H9 (cell line): ENCODE measurements around the gene UGT2B17. TPM values are rescaled to one million over a fixed set of nuclear protein-coding genes. Genes with fewer than 3 reads are reported as not detected.
A peak's percentile ranks its signal among the peaks of the same experiment; 100 is the strongest.

Source experiments
- DNase-seq: peaks from one replicate; pipeline ENCODE4 v3.0.0-alpha.2; 2017
- H2AFZ ChIP-seq: one replicate; pipeline ENCODE4 v1.6.1; 2013; ENCODE audit warnings: mild to moderate bottlenecking, low read length, control low read depth, moderate library complexity
- H2AK5ac ChIP-seq: 2 replicates; pipeline ENCODE4 v1.6.1; 2013; ENCODE audit warnings: low read length, control low read depth, mixed read lengths; ENCODE audit not compliant: insufficient read length
- H2BK120ac ChIP-seq: one replicate; pipeline ENCODE4 v1.6.1; 2013; ENCODE audit warnings: low read depth, mild to moderate bottlenecking, low read length, control low read depth, inconsistent platforms; ENCODE audit not compliant: poor library complexity, severe bottlenecking
- H2BK12ac ChIP-seq: 2 replicates; pipeline ENCODE4 v1.6.1; 2013; ENCODE audit warnings: low read length, control low read depth, mixed read lengths, low read depth; ENCODE audit not compliant: insufficient read length
- H2BK15ac ChIP-seq: 2 replicates; pipeline ENCODE4 v1.6.1; 2013; ENCODE audit warnings: low read depth, low read length, control low read depth
- H2BK20ac ChIP-seq: one replicate; pipeline ENCODE4 v1.6.1; 2013; ENCODE audit warnings: low read depth, mild to moderate bottlenecking, low read length, control low read depth, inconsistent platforms; ENCODE audit not compliant: poor library complexity, severe bottlenecking
- H2BK5ac ChIP-seq: 2 replicates; pipeline ENCODE4 v1.6.1; 2013; ENCODE audit warnings: low read length, control low read depth, mixed read lengths; ENCODE audit not compliant: insufficient read length
- H3K14ac ChIP-seq: 2 replicates; pipeline ENCODE4 v1.6.1; 2013; ENCODE audit warnings: low read length, control low read depth; ENCODE audit not compliant: insufficient read depth
- H3K18ac ChIP-seq: 2 replicates; pipeline ENCODE4 v1.6.1; 2013; ENCODE audit warnings: low read depth, mild to moderate bottlenecking, mixed read lengths, low read length, control low read depth; ENCODE audit not compliant: insufficient read length
- H3K23ac ChIP-seq: 2 replicates; pipeline ENCODE4 v1.6.1; 2013; ENCODE audit warnings: low read length, control low read depth, mixed read lengths, low read depth; ENCODE audit not compliant: insufficient read length
- H3K23me2 ChIP-seq: 2 replicates; pipeline ENCODE4 v1.6.1; 2013; ENCODE audit warnings: low read depth, mild to moderate bottlenecking, mixed read lengths, low read length, control low read depth; ENCODE audit not compliant: insufficient read length, poor library complexity, severe bottlenecking
- H3K27ac ChIP-seq: 2 replicates; pipeline ENCODE4 v1.5.1; 2013; ENCODE audit warnings: low read length, control low read depth, mixed read lengths, low read depth; ENCODE audit not compliant: insufficient read length
- H3K27me3 ChIP-seq: 2 replicates; pipeline ENCODE4 v1.6.1; 2013; ENCODE audit warnings: low read length, control low read depth, inconsistent platforms; ENCODE audit not compliant: insufficient read depth
- H3K4ac ChIP-seq: 2 replicates; pipeline ENCODE4 v1.6.1; 2013; ENCODE audit warnings: low read depth, mild to moderate bottlenecking, control low read depth, inconsistent platforms, low read length, moderate library complexity
- H3K4me1 ChIP-seq: 2 replicates; pipeline ENCODE4 v1.6.1; 2013; ENCODE audit warnings: low read length, control low read depth, inconsistent platforms; ENCODE audit not compliant: insufficient read depth
- H3K4me2 ChIP-seq: 2 replicates; pipeline ENCODE4 v1.6.1; 2013; ENCODE audit warnings: low read length, control low read depth, mixed read lengths; ENCODE audit not compliant: insufficient read length, insufficient read depth
- H3K56ac ChIP-seq: 2 replicates; pipeline ENCODE4 v1.6.1; 2013; ENCODE audit warnings: low read depth, mild to moderate bottlenecking, mixed read lengths, low read length, control low read depth; ENCODE audit not compliant: insufficient read length
- H3K79me1 ChIP-seq: 2 replicates; pipeline ENCODE4 v1.6.1; 2013; ENCODE audit warnings: low read depth, mild to moderate bottlenecking, moderate library complexity, low read length, control low read depth, inconsistent platforms; ENCODE audit not compliant: insufficient read depth, poor library complexity, severe bottlenecking
- H3K79me2 ChIP-seq: 2 replicates; pipeline ENCODE4 v1.6.1; 2013; ENCODE audit warnings: low read length, control low read depth, inconsistent platforms; ENCODE audit not compliant: insufficient read depth
- H3K9ac ChIP-seq: 2 replicates; pipeline ENCODE4 v1.6.1; 2013; ENCODE audit warnings: low read length, control low read depth, mixed read lengths; ENCODE audit not compliant: insufficient read length; ENCODE audit errors: extremely low read depth
- H3K9me3 ChIP-seq: one replicate; pipeline ENCODE4 v1.6.1; 2013; ENCODE audit warnings: low read depth, low read length, inconsistent platforms; ENCODE audit not compliant: control insufficient read depth
- H3T11ph ChIP-seq: one replicate; pipeline ENCODE4 v1.6.1; 2013; ENCODE audit warnings: mild to moderate bottlenecking, low read length, control low read depth, inconsistent platforms
- H4K20me1 ChIP-seq: one replicate; pipeline ENCODE4 v1.6.1; 2013; ENCODE audit not compliant: control insufficient read depth, insufficient read length, insufficient read depth
- H4K5ac ChIP-seq: 2 replicates; pipeline ENCODE4 v1.6.1; 2013; ENCODE audit warnings: low read depth, mild to moderate bottlenecking, mixed read lengths, low read length, control low read depth; ENCODE audit not compliant: insufficient read length
- H4K8ac ChIP-seq: replicated peaks from 2 replicates; pipeline ENCODE4 v1.6.1; 2013; ENCODE audit warnings: low read length, control low read depth, mixed read lengths, low read depth; ENCODE audit not compliant: insufficient read length
- H4K91ac ChIP-seq: 2 replicates; pipeline ENCODE4 v1.6.1; 2013; ENCODE audit warnings: low read depth, mild to moderate bottlenecking, moderate library complexity, mixed read lengths, low read length, control low read depth; ENCODE audit not compliant: insufficient read length
- H3K27ac Mint-ChIP-seq, 3 experiments: 2 replicates in 2 of 3; 3 replicates in 1 of 3; pipeline ENCODE4 v1.8.0; 2020 to 2021; ENCODE audit warnings: mixed read lengths in 3 of 3, mild to moderate bottlenecking in 1 of 3, moderate library complexity in 1 of 3
- H3K27me3 Mint-ChIP-seq: 2 replicates; pipeline ENCODE4 v1.8.0; 2021; ENCODE audit warnings: low read depth, mild to moderate bottlenecking, moderate library complexity, mixed read lengths
- H3K36me3 Mint-ChIP-seq, 3 experiments: 2 replicates in 2 of 3; 3 replicates in 1 of 3; pipeline ENCODE4 v1.8.0; 2020 to 2021; ENCODE audit warnings: low read depth in 3 of 3, mixed read lengths in 3 of 3; ENCODE audit not compliant: insufficient read depth in 1 of 3
- H3K4me1 Mint-ChIP-seq, 2 experiments: 2 replicates each; pipeline ENCODE4 v1.8.0; 2020; ENCODE audit warnings: mixed read lengths in 2 of 2
- H3K4me3 Mint-ChIP-seq, 2 experiments: 2 replicates in 1 of 2; 3 replicates in 1 of 2; pipeline ENCODE4 v1.8.0; 2020 to 2021; ENCODE audit warnings: mild to moderate bottlenecking in 2 of 2, mixed read lengths in 2 of 2, moderate library complexity in 1 of 2
- H3K9me3 Mint-ChIP-seq, 2 experiments: 2 replicates in 1 of 2; 3 replicates in 1 of 2; pipeline ENCODE4 v1.8.0; 2020; ENCODE audit warnings: mild to moderate bottlenecking in 2 of 2, mixed read lengths in 2 of 2, moderate library complexity in 1 of 2
- CTCF ChIP-seq: fragments of 200-600 bp; sonication (generic); conservative IDR thresholded peaks from 3 replicates; pipeline ENCODE4 v1.8.0; 2021; ENCODE audit warnings: antibody characterized with exemption, mild to moderate bottlenecking
- WGBS: extraction: QIAGEN DNeasy Blood & Tissue Kit; methylation state at CpG from one replicate; pipeline ENCODE4 v1.1.7; 2013; ENCODE audit warnings: missing lambda C conversion rate, low lambda C conversion rate, mixed read lengths; ENCODE audit not compliant: insufficient read length; ENCODE audit errors: extremely low coverage; 5-methylcytosine and 5-hydroxymethylcytosine counted together
- total RNA-seq: library from RNA; stranded (reverse); gene quantifications from 2 replicates; pipeline ENCODE4 v1.2.1, GENCODE V29; 2021

UGT2B17 gene
- total RNA-seq, 1 experiment from 2014 or later, result not detected

GRCh38 chr4:68489338-68489737 is 86.8 kb downstream of the UGT2B17 start:
- Mint-ChIP-seq H3K4me3 (no peak overlapping the region), H3K9me3 (peaks cover 0 to 10% of the 10 kb centered on the region in 2 experiments; a peak in 2 of 5 replicates), H3K27me3 (no peaks in the 10 kb centered on the region), H3K4me1 (no peaks in the 10 kb centered on the region; a peak in 1 of 4 replicates), H3K36me3 (peaks cover 7 to 24% (median 8%) of the 10 kb centered on the region in 3 experiments; a peak in 4 of 7 replicates), H3K27ac (peak overlapping the region in 1 of 3 experiments; percentile 84; a peak in 2 of 7 replicates)
- Histone ChIP-seq H2BK12ac (no peak overlapping the region), H2BK20ac (no peak overlapping the region), H3K9me3 (no peaks in the 10 kb centered on the region), H3K56ac (no peak overlapping the region), H3K9ac (no peak overlapping the region), H3K18ac (no peak overlapping the region), H2AK5ac (no peak overlapping the region), H3K79me2 (no peaks in the 10 kb centered on the region), H2BK120ac (no peak overlapping the region), H3K23me2 (no peaks in the 10 kb centered on the region), H3K27ac (no peak overlapping the region), H3K4me1 (no peaks in the 10 kb centered on the region), H4K20me1 (no peaks in the 10 kb centered on the region), H2BK5ac (no peak overlapping the region), H4K91ac (no peak overlapping the region), H2AFZ (no peak overlapping the region), H3K14ac (no peak overlapping the region), H3K27me3 (no peaks in the 10 kb centered on the region), H3K79me1 (no peaks in the 10 kb centered on the region), H3K4me2 (no peak overlapping the region), H2BK15ac (no peak overlapping the region), H3K4ac (no peak overlapping the region), H3K23ac (no peak overlapping the region), H4K5ac (no peak overlapping the region), H3T11ph (no peak overlapping the region), H4K8ac (no peak overlapping the region)
- no peak for TF ChIP-seq CTCF
- DNase-seq, result no peak
- no CpG with 5 or more reads among the region's 5 CpGs for WGBS

Other genes starting within 250 kb of the UGT2B17 start
- gene YTHDC1, start 226.2 kb downstream of the UGT2B17 start, total RNA-seq, result 155 and 158 TPM in 2 replicates
- gene TMPRSS11E, start 128.9 kb downstream of the UGT2B17 start, total RNA-seq, result 2.3 and 3.3 TPM in 2 replicates
- not detected in 2 replicates for gene UGT2B15, start 94.3 kb upstream of the UGT2B17 start, total RNA-seq
- gene UGT2B10, start 239.7 kb upstream of the UGT2B17 start, total RNA-seq, result not detected in 2 replicates